ENCODE data around the gene C1orf226. TPM values are rescaled to one million over a fixed set of nuclear protein-coding genes. Genes with fewer than 3 reads are reported as not detected.
A peak's percentile ranks its signal among the peaks of the same experiment; 100 is the strongest.

Gene C1orf226
- total and polyA plus RNA-seq, 9 of the 15 experiments (the other 6 are each of a cell fraction or from before 2014, with no cell fraction given): 0.10 to 1.4 (median 0.47) TPM

DNA sequence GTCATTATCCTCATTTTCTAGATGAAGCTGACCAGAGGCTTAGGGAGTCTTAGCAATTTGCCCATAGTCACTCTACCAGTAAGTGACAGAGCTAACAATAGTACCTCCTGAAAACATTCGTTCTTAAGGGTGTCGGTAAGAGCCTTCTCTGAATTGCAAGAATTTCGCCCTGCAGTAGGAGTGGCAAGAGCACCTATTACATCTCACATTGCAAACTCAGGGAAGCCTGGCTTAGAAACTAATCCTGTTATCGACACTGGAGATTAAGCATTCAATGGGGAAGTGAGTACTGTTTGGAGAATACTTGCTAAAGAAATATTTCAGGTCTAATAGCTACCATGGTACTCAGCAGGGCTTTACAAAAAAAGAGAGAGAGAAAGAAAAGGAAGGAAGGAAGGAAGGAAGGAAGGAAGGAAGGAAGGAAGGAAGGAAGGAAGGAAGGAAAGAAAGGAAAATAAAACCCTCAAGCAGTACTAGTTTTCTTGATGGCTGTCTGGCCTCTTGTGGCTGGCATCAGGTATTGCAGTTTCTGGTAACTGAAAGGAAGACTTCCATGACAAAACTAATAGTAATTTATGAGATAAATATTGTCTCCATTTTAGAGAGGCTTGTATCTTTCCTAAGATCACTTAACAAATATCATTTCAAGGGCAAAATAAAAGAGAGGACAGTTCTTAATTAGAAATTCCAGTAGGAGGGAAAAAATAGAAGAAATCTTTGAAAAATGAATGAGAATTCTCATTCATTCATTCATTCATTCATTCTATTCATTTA, 10.4 kb downstream of the C1orf226 start (continued):
- TF ChIP-seq ZSCAN32 (CRISPR knock-in tag; IDR thresholded peaks at IDR 0.05) (no peak), ELF4 (CRISPR knock-in tag; IDR thresholded peaks at IDR 0.05) (peak; percentile 90; the same call in 1 of the 2 replicates), CBFA2T3 (IDR thresholded peaks at IDR 0.05) (peak; percentile 7; the same call in 1 of the 2 replicates), ZNF347 (CRISPR knock-in tag; IDR thresholded peaks at IDR 0.05; ENCODE audit: low read depth) (no peak), ZNF121 (CRISPR knock-in tag; conservative IDR thresholded peaks at IDR 0.05) (no peak), MYBL2 (IDR thresholded peaks at IDR 0.05; ENCODE audit: low read depth) (no peak), MYBL2 (CRISPR knock-in tag; IDR thresholded peaks at IDR 0.05; ENCODE audit: borderline replicate concordance) (no peak), MEF2D (tag; conservative IDR thresholded peaks at IDR 0.05; ENCODE audit: low read depth) (peak; percentile 32; the same call in 1 of the 2 replicates), HDGF (IDR thresholded peaks at IDR 0.05) (peak; percentile 95), YBX1 (IDR thresholded peaks at IDR 0.05) (no peak), ID3 (CRISPR knock-in tag; IDR thresholded peaks at IDR 0.05) (no peak), ID3 (tag; IDR thresholded peaks at IDR 0.05) (peak; percentile 59; the same call in 1 of the 2 replicates), ZBTB7A (IDR thresholded peaks at IDR 0.05; ENCODE audit: borderline replicate concordance, control insufficient read depth, low read depth, low read length) (no peak), FIP1L1 (IDR thresholded peaks at IDR 0.05; ENCODE audit: low read depth, low read length, poor library complexity, severe bottlenecking) (no peak), NFYB (IDR thresholded peaks at IDR 0.05; ENCODE audit: extremely low read depth, insufficient read length) (no peak), ZNF707 (CRISPR knock-in tag; conservative IDR thresholded peaks at IDR 0.05) (no peak), HOXB6 (CRISPR knock-in tag; IDR thresholded peaks at IDR 0.05; ENCODE audit: borderline replicate concordance) (no peak), HOMEZ (CRISPR knock-in tag; IDR thresholded peaks at IDR 0.05) (no peak), ZBTB17 (CRISPR knock-in tag; IDR thresholded peaks at IDR 0.05) (no peak), NR2C1 (IDR thresholded peaks at IDR 0.05) (no peak), NR2C1 (tag; IDR thresholded peaks at IDR 0.05) (no peak)
- TF ChIP-seq, protein P1, sequence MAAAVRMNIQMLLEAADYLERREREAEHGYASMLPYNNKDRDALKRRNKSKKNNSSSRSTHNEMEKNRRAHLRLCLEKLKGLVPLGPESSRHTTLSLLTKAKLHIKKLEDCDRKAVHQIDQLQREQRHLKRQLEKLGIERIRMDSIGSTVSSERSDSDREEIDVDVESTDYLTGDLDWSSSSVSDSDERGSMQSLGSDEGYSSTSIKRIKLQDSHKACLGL (CRISPR knock-in tag; IDR thresholded peaks at IDR 0.05; ENCODE audit: borderline replicate concordance, poor library complexity, severe bottlenecking): no peak
- TF ChIP-seq, protein P2, sequence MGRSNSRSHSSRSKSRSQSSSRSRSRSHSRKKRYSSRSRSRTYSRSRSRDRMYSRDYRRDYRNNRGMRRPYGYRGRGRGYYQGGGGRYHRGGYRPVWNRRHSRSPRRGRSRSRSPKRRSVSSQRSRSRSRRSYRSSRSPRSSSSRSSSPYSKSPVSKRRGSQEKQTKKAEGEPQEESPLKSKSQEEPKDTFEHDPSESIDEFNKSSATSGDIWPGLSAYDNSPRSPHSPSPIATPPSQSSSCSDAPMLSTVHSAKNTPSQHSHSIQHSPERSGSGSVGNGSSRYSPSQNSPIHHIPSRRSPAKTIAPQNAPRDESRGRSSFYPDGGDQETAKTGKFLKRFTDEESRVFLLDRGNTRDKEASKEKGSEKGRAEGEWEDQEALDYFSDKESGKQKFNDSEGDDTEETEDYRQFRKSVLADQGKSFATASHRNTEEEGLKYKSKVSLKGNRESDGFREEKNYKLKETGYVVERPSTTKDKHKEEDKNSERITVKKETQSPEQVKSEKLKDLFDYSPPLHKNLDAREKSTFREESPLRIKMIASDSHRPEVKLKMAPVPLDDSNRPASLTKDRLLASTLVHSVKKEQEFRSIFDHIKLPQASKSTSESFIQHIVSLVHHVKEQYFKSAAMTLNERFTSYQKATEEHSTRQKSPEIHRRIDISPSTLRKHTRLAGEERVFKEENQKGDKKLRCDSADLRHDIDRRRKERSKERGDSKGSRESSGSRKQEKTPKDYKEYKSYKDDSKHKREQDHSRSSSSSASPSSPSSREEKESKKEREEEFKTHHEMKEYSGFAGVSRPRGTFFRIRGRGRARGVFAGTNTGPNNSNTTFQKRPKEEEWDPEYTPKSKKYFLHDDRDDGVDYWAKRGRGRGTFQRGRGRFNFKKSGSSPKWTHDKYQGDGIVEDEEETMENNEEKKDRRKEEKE (IDR thresholded peaks at IDR 0.05; ENCODE audit: borderline replicate concordance in 1 of 2, control insufficient read depth in 1 of 2, low read depth in 2 of 2, low read length in 1 of 2): no peak
